ENCODE measurements around the gene ZNF888.

GRCh38 chr19:52945652-52946321 lies 22.6 kb upstream of the ZNF888 start:
- TF ChIP-seq POLR2A (IDR thresholded peaks at IDR 0.05; ENCODE audit: low read depth), result no peak
- TF ChIP-seq, protein P1, sequence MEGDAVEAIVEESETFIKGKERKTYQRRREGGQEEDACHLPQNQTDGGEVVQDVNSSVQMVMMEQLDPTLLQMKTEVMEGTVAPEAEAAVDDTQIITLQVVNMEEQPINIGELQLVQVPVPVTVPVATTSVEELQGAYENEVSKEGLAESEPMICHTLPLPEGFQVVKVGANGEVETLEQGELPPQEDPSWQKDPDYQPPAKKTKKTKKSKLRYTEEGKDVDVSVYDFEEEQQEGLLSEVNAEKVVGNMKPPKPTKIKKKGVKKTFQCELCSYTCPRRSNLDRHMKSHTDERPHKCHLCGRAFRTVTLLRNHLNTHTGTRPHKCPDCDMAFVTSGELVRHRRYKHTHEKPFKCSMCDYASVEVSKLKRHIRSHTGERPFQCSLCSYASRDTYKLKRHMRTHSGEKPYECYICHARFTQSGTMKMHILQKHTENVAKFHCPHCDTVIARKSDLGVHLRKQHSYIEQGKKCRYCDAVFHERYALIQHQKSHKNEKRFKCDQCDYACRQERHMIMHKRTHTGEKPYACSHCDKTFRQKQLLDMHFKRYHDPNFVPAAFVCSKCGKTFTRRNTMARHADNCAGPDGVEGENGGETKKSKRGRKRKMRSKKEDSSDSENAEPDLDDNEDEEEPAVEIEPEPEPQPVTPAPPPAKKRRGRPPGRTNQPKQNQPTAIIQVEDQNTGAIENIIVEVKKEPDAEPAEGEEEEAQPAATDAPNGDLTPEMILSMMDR (IDR thresholded peaks at IDR 0.05), result no peak
- no peak for TF ChIP-seq POLR2AphosphoS5 (IDR thresholded peaks at IDR 0.05)
- TF ChIP-seq EP300 (IDR thresholded peaks at IDR 0.05), result no peak

Data from esophagus muscularis mucosa (tissue), 4 donors.